Neural cell (in vitro differentiated cells): ENCODE measurements around the gene RNF187.

Source experiments
- EP300 ChIP-seq: fragments of 450-650 bp; conservative IDR thresholded peaks from 2 replicates; pipeline ENCODE4 v1.6.1; 2014; ENCODE audit warnings: antibody characterized with exemption, mild to moderate bottlenecking, moderate library complexity; ENCODE audit not compliant: poor library complexity, severe bottlenecking
- EZH2 ChIP-seq: fragments of 200-600, 300-800 bp; shearing (Covaris generic), sonication (generic); IDR thresholded peaks from 2 replicates; pipeline ENCODE4 v1.6.1; 2014; ENCODE audit warnings: antibody characterized with exemption, low read length, borderline replicate concordance, mild to moderate bottlenecking; ENCODE audit not compliant: insufficient read depth, poor library complexity, severe bottlenecking
- MXI1 ChIP-seq: fragments of 450-650 bp; conservative IDR thresholded peaks from 2 replicates; pipeline ENCODE4 v1.6.1; 2014; ENCODE audit warnings: antibody characterized with exemption, mild to moderate bottlenecking; ENCODE audit not compliant: poor library complexity, severe bottlenecking
- POLR2AphosphoS5 ChIP-seq: IDR thresholded peaks from 2 replicates; pipeline ENCODE4 v1.6.1; 2012
- RAD21 ChIP-seq: fragments of 450-650 bp; conservative IDR thresholded peaks from 2 replicates; pipeline ENCODE4 v1.6.1; 2014; ENCODE audit warnings: antibody characterized with exemption, mild to moderate bottlenecking, moderate library complexity
- SMC3 ChIP-seq: fragments of 450-650 bp; conservative IDR thresholded peaks from 2 replicates; pipeline ENCODE4 v1.6.1; 2014; ENCODE audit warnings: antibody characterized with exemption, mild to moderate bottlenecking, moderate library complexity; ENCODE audit not compliant: poor library complexity
- TAF1 ChIP-seq: IDR thresholded peaks from 2 replicates; pipeline ENCODE4 v1.6.1; 2012; ENCODE audit warnings: low read depth
- TF ChIP-seq, protein P1 (sequence below): fragments of 450-650 bp; IDR thresholded peaks from 2 replicates; pipeline ENCODE4 v1.5.1; 2014; ENCODE audit warnings: antibody characterized with exemption, mild to moderate bottlenecking, moderate library complexity; ENCODE audit not compliant: poor library complexity, severe bottlenecking
- TF ChIP-seq, protein P2 (sequence below): IDR thresholded peaks from 2 replicates; pipeline ENCODE4 v1.6.1; 2012; ENCODE audit warnings: borderline replicate concordance

DNA sequence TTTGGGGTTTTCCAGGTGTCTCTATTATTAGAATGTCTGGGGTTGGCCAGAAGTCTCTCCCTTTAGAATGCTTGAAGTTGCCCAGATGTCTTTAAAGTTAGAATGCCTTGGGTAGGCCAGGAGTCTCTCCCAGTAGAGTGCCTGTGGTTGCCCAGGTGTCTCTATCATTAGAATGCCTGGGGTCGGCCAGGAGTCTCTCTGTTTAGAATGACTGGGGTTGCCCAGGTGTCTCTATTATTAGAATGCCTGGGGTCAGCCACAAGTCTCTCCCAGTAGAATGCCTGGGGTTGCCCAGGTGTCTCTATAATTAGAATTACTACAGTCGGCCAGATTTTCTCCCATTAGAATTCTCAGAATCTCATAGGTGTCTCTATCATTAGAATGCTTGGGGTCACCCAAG lies 55.2 kb downstream of the RNF187 start:
- TF ChIP-seq, protein P1, sequence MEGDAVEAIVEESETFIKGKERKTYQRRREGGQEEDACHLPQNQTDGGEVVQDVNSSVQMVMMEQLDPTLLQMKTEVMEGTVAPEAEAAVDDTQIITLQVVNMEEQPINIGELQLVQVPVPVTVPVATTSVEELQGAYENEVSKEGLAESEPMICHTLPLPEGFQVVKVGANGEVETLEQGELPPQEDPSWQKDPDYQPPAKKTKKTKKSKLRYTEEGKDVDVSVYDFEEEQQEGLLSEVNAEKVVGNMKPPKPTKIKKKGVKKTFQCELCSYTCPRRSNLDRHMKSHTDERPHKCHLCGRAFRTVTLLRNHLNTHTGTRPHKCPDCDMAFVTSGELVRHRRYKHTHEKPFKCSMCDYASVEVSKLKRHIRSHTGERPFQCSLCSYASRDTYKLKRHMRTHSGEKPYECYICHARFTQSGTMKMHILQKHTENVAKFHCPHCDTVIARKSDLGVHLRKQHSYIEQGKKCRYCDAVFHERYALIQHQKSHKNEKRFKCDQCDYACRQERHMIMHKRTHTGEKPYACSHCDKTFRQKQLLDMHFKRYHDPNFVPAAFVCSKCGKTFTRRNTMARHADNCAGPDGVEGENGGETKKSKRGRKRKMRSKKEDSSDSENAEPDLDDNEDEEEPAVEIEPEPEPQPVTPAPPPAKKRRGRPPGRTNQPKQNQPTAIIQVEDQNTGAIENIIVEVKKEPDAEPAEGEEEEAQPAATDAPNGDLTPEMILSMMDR, result no peak
- no peak for TF ChIP-seq EZH2
- no peak for TF ChIP-seq EP300
- TF ChIP-seq TAF1, result no peak
- no peak for TF ChIP-seq POLR2AphosphoS5
- TF ChIP-seq, protein P2, sequence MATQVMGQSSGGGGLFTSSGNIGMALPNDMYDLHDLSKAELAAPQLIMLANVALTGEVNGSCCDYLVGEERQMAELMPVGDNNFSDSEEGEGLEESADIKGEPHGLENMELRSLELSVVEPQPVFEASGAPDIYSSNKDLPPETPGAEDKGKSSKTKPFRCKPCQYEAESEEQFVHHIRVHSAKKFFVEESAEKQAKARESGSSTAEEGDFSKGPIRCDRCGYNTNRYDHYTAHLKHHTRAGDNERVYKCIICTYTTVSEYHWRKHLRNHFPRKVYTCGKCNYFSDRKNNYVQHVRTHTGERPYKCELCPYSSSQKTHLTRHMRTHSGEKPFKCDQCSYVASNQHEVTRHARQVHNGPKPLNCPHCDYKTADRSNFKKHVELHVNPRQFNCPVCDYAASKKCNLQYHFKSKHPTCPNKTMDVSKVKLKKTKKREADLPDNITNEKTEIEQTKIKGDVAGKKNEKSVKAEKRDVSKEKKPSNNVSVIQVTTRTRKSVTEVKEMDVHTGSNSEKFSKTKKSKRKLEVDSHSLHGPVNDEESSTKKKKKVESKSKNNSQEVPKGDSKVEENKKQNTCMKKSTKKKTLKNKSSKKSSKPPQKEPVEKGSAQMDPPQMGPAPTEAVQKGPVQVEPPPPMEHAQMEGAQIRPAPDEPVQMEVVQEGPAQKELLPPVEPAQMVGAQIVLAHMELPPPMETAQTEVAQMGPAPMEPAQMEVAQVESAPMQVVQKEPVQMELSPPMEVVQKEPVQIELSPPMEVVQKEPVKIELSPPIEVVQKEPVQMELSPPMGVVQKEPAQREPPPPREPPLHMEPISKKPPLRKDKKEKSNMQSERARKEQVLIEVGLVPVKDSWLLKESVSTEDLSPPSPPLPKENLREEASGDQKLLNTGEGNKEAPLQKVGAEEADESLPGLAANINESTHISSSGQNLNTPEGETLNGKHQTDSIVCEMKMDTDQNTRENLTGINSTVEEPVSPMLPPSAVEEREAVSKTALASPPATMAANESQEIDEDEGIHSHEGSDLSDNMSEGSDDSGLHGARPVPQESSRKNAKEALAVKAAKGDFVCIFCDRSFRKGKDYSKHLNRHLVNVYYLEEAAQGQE, result no peak
- no peak for TF ChIP-seq RAD21
- no peak for TF ChIP-seq MXI1
- TF ChIP-seq SMC3, result no peak
